ENCODE measurements around the gene CCDC33. TPM values are rescaled to one million over a fixed set of nuclear protein-coding genes. Genes with fewer than 3 reads are reported as not detected.

CCDC33 gene
- total RNA-seq, 1 experiment from 2014 or later, result 10.6 TPM

DNA sequence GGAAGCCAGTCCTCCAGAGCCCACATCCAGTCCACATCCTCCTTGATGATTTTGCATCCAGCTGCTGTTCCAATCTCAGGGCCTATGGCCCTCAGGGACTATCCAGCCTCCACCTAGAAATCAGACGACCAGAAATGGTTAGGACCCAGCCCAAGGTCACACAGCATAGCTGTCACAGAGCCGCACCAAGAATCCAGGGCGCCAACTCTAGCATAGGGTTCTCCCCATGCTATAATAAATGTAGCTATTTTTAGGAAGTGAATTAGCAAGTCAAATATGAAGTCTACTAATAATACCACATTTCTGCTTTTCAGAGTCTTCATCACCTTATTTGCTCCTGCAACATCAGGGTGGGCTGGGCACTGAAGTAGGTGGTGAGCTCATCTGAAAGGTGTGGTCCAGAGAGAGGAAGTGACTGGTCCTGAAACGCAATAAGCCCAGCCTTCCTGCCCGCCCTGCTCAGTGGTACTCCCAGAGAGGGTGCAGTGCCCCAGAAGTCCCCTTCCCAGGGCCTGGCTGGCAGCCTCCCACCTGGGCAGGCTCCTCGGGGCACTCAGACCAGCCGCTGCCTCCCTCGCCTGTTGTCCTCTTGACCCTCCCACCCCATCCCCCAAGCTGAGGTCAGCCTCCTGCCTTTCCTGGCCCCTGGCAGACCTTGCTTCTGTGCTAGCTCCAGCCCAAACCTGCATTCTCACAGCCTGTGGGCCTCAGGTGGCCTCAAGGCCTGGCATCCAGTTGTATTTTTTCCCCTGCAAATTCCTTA is 148.9 kb downstream of the CCDC33 start (continued):
- no peak for TF ChIP-seq PRRX2 (CRISPR knock-in tag; IDR thresholded peaks at IDR 0.05)
- TF ChIP-seq ELF4 (CRISPR knock-in tag; IDR thresholded peaks at IDR 0.05; ENCODE audit: low read depth), result no peak
- no peak for TF ChIP-seq MAX (CRISPR knock-in tag; IDR thresholded peaks at IDR 0.05)
- TF ChIP-seq SMAD4 (CRISPR knock-in tag; IDR thresholded peaks at IDR 0.05), result no peak
- TF ChIP-seq GRHL2 (CRISPR knock-in tag; IDR thresholded peaks at IDR 0.05; ENCODE audit: insufficient replicate concordance, severe bottlenecking), result no peak
- TF ChIP-seq ZNF281 (CRISPR knock-in tag; IDR thresholded peaks at IDR 0.05), result no peak
- TF ChIP-seq, protein P1, sequence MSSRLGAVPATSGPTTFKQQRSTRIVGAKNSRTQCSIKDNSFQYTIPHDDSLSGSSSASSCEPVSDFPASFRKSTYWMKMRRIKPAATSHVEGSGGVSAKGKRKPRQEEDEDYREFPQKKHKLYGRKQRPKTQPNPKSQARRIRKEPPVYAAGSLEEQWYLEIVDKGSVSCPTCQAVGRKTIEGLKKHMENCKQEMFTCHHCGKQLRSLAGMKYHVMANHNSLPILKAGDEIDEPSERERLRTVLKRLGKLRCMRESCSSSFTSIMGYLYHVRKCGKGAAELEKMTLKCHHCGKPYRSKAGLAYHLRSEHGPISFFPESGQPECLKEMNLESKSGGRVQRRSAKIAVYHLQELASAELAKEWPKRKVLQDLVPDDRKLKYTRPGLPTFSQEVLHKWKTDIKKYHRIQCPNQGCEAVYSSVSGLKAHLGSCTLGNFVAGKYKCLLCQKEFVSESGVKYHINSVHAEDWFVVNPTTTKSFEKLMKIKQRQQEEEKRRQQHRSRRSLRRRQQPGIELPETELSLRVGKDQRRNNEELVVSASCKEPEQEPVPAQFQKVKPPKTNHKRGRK (CRISPR knock-in tag; IDR thresholded peaks at IDR 0.05; ENCODE audit: borderline replicate concordance), result no peak
- TF ChIP-seq, protein P2, sequence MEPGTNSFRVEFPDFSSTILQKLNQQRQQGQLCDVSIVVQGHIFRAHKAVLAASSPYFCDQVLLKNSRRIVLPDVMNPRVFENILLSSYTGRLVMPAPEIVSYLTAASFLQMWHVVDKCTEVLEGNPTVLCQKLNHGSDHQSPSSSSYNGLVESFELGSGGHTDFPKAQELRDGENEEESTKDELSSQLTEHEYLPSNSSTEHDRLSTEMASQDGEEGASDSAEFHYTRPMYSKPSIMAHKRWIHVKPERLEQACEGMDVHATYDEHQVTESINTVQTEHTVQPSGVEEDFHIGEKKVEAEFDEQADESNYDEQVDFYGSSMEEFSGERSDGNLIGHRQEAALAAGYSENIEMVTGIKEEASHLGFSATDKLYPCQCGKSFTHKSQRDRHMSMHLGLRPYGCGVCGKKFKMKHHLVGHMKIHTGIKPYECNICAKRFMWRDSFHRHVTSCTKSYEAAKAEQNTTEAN (CRISPR knock-in tag; IDR thresholded peaks at IDR 0.05), result no peak
- TF ChIP-seq MLX (CRISPR knock-in tag; IDR thresholded peaks at IDR 0.05), result no peak
- TF ChIP-seq ZNF138 (CRISPR knock-in tag; conservative IDR thresholded peaks at IDR 0.05), result no peak
- TF ChIP-seq ZNF396 (CRISPR knock-in tag; IDR thresholded peaks at IDR 0.05; ENCODE audit: borderline replicate concordance), result no peak
- TF ChIP-seq ZNF425 (CRISPR knock-in tag; conservative IDR thresholded peaks at IDR 0.05), result no peak

DNA sequence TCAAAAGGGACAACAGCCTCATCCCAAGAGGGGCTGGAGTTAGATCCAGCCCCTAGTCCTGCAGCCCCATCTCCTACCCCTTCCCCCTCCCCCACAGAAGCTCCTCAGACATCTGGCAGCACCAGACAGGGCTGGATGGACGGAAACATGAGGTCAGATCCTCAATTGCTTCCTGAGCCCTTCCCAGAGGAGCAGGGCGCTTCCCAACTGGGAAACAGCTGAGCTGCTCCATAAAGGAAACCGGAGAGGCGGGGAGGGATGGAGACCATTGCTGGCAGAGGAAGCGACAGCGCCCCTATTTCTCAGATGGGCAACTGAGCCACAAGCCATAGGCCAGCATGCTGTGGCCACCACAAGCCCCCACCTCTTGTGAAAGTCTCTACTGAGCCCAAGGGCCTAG is 149.6 kb downstream of the CCDC33 start:
- no peaks in the 10 kb centered on the region for H3K9me3 Mint-ChIP-seq
- H3K27me3 Mint-ChIP-seq (ENCODE audit: low read depth), result no peaks in the 10 kb centered on the region
- H3K4me1 Mint-ChIP-seq, result peaks cover 16% of the 10 kb centered on the region
- no peak overlapping the region for H3K27ac Mint-ChIP-seq
- no peak overlapping the region for H3K4me3 Mint-ChIP-seq
- CTCF ChIA-PET, result interaction anchor here (0.7 to 4.2 kb wide), 10 partner anchors 9 to 413 kb away, joined by 3 to 38 read pairs (median 4); no protein-coding TSS in a partner anchor
- no peak for ATAC-seq
- no peaks in the 10 kb centered on the region for H3K36me3 Mint-ChIP-seq
- POLR2A ChIA-PET, result interaction anchor here (1.2 to 1.7 kb wide), 2 partner anchors 49 to 147 kb away, joined by 3 to 7 read pairs; partner anchors contain the start of gene SEMA7A
- DNase-seq (ENCODE audit: low spot score), result no peak
- no peak for TF ChIP-seq ZNF219 (CRISPR knock-in tag; IDR thresholded peaks at IDR 0.05; ENCODE audit: borderline replicate concordance)
- TF ChIP-seq ZNF396 (CRISPR knock-in tag; IDR thresholded peaks at IDR 0.05; ENCODE audit: borderline replicate concordance), result no peak
- TF ChIP-seq ZNF232 (CRISPR knock-in tag; IDR thresholded peaks at IDR 0.05), result no peak
- TF ChIP-seq ZNF138 (CRISPR knock-in tag; conservative IDR thresholded peaks at IDR 0.05), result no peak
- TF ChIP-seq RORB (CRISPR knock-in tag; IDR thresholded peaks at IDR 0.05), result no peak
- TF ChIP-seq AR (CRISPR knock-in tag; IDR thresholded peaks at IDR 0.05), result no peak
- TF ChIP-seq ZNF416 (CRISPR knock-in tag; IDR thresholded peaks at IDR 0.05), result no peak
- no peak for TF ChIP-seq ZNF263 (CRISPR knock-in tag; IDR thresholded peaks at IDR 0.05; ENCODE audit: low read depth)
- TF ChIP-seq ELF4 (CRISPR knock-in tag; IDR thresholded peaks at IDR 0.05; ENCODE audit: low read depth), result no peak
- TF ChIP-seq, protein P3, sequence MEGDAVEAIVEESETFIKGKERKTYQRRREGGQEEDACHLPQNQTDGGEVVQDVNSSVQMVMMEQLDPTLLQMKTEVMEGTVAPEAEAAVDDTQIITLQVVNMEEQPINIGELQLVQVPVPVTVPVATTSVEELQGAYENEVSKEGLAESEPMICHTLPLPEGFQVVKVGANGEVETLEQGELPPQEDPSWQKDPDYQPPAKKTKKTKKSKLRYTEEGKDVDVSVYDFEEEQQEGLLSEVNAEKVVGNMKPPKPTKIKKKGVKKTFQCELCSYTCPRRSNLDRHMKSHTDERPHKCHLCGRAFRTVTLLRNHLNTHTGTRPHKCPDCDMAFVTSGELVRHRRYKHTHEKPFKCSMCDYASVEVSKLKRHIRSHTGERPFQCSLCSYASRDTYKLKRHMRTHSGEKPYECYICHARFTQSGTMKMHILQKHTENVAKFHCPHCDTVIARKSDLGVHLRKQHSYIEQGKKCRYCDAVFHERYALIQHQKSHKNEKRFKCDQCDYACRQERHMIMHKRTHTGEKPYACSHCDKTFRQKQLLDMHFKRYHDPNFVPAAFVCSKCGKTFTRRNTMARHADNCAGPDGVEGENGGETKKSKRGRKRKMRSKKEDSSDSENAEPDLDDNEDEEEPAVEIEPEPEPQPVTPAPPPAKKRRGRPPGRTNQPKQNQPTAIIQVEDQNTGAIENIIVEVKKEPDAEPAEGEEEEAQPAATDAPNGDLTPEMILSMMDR (IDR thresholded peaks at IDR 0.05), result no peak
- TF ChIP-seq, protein P4, sequence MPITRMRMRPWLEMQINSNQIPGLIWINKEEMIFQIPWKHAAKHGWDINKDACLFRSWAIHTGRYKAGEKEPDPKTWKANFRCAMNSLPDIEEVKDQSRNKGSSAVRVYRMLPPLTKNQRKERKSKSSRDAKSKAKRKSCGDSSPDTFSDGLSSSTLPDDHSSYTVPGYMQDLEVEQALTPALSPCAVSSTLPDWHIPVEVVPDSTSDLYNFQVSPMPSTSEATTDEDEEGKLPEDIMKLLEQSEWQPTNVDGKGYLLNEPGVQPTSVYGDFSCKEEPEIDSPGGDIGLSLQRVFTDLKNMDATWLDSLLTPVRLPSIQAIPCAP (CRISPR knock-in tag; IDR thresholded peaks at IDR 0.05), result no peak

Data from WTC11 (cell line).